Mammary epithelial cell (primary cell): Measurements from ENCODE around the gene RNPEPL1.
A peak's percentile ranks its signal among the peaks of the same experiment; 100 is the strongest.

Experiments used
- EZH2 ChIP-seq: IDR thresholded peaks from 2 replicates; pipeline ENCODE4 v1.6.1; 2012; ENCODE audit warnings: low read length, inconsistent platforms, borderline replicate concordance
- TF ChIP-seq, protein P1 (sequence below), 2 donors: IDR thresholded peaks in 1 of 2; conservative IDR thresholded peaks in 1 of 2; 2 replicates each; pipeline ENCODE4 v1.5.1; 2011 to 2012; ENCODE audit warnings: inconsistent platforms in 2 of 2, low read length in 2 of 2, mild to moderate bottlenecking in 2 of 2, control low read depth in 1 of 2, low read depth in 1 of 2; ENCODE audit not compliant: insufficient read depth in 1 of 2; ENCODE audit errors: extremely low read depth in 1 of 2

- TF ChIP-seq EZH2 = no peak
- TF ChIP-seq, protein P1, sequence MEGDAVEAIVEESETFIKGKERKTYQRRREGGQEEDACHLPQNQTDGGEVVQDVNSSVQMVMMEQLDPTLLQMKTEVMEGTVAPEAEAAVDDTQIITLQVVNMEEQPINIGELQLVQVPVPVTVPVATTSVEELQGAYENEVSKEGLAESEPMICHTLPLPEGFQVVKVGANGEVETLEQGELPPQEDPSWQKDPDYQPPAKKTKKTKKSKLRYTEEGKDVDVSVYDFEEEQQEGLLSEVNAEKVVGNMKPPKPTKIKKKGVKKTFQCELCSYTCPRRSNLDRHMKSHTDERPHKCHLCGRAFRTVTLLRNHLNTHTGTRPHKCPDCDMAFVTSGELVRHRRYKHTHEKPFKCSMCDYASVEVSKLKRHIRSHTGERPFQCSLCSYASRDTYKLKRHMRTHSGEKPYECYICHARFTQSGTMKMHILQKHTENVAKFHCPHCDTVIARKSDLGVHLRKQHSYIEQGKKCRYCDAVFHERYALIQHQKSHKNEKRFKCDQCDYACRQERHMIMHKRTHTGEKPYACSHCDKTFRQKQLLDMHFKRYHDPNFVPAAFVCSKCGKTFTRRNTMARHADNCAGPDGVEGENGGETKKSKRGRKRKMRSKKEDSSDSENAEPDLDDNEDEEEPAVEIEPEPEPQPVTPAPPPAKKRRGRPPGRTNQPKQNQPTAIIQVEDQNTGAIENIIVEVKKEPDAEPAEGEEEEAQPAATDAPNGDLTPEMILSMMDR (conservative IDR thresholded peaks at IDR 0.05 in 1 of 2, IDR thresholded peaks at IDR 0.05 in 1 of 2; ENCODE audit: extremely low read depth in 1 of 2, insufficient read depth in 1 of 2, low read depth in 1 of 2, low read length in 2 of 2) = peak; percentile 48 to 59
Measured at GRCh38 chr2:240556553-240557100, 11.7 kb upstream of the RNPEPL1 start.
